ENCODE data around the gene ALOX5AP. TPM values are rescaled to one million over a fixed set of nuclear protein-coding genes. Genes with fewer than 3 reads are reported as not detected.

Gene ALOX5AP
- total and polyA plus RNA-seq, 9 of the 15 experiments (the other 6 are each of a cell fraction or from before 2014, with no cell fraction given) = 0.31 TPM; not detected in 8

DNA sequence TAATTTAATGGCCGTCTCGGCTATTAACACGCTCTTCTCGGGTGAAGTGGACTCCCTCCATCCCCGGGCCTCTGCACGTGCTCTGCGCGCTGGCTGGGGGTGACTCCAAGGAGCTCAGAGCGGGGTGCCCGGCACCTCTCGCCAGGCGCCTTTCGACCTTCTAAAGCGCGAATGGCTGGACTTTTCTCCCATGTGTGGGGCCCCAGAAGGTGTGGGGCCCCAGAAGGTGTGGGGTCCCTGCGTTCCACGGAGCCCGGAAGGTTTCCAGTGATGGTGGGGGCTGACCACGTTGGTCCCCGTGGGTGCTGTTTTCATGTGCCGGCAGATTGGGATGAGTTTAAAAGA is 3.3 kb upstream of the ALOX5AP start:
- intact Hi-C loops (cut with micrococcal nuclease) (no loop called here), in situ Hi-C loops (cut with MboI) (no loop called here)
- H3K9me3 ChIP-seq (replicated peaks; ENCODE audit: control insufficient read depth, insufficient read depth, low read depth, low read length) = no peaks in the 10 kb centered on the region
- no peaks in the 10 kb centered on the region for H3K9me1 ChIP-seq (ENCODE audit: control insufficient read depth, insufficient read depth, low read length)
- no peak overlapping the region for H2AFZ ChIP-seq (ENCODE audit: low read depth, low read length)
- H3K4me3 ChIP-seq = no peak overlapping the region
- TF ChIP-seq, protein P1, sequence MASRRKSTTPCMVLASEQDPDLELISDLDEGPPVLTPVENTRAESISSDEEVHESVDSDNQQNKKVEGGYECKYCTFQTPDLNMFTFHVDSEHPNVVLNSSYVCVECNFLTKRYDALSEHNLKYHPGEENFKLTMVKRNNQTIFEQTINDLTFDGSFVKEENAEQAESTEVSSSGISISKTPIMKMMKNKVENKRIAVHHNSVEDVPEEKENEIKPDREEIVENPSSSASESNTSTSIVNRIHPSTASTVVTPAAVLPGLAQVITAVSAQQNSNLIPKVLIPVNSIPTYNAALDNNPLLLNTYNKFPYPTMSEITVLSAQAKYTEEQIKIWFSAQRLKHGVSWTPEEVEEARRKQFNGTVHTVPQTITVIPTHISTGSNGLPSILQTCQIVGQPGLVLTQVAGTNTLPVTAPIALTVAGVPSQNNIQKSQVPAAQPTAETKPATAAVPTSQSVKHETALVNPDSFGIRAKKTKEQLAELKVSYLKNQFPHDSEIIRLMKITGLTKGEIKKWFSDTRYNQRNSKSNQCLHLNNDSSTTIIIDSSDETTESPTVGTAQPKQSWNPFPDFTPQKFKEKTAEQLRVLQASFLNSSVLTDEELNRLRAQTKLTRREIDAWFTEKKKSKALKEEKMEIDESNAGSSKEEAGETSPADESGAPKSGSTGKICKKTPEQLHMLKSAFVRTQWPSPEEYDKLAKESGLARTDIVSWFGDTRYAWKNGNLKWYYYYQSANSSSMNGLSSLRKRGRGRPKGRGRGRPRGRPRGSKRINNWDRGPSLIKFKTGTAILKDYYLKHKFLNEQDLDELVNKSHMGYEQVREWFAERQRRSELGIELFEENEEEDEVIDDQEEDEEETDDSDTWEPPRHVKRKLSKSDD (conservative IDR thresholded peaks at IDR 0.05; ENCODE audit: low read length) = no peak
- TF ChIP-seq, protein P2, sequence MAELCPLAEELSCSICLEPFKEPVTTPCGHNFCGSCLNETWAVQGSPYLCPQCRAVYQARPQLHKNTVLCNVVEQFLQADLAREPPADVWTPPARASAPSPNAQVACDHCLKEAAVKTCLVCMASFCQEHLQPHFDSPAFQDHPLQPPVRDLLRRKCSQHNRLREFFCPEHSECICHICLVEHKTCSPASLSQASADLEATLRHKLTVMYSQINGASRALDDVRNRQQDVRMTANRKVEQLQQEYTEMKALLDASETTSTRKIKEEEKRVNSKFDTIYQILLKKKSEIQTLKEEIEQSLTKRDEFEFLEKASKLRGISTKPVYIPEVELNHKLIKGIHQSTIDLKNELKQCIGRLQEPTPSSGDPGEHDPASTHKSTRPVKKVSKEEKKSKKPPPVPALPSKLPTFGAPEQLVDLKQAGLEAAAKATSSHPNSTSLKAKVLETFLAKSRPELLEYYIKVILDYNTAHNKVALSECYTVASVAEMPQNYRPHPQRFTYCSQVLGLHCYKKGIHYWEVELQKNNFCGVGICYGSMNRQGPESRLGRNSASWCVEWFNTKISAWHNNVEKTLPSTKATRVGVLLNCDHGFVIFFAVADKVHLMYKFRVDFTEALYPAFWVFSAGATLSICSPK (IDR thresholded peaks at IDR 0.05; ENCODE audit: borderline replicate concordance) = no peak
- TF ChIP-seq DDX20 (tag; IDR thresholded peaks at IDR 0.05; ENCODE audit: low read depth) = no peak
- peaks cover 2 to 36% of the 10 kb centered on the region in 2 experiments; a peak in 3 of 5 replicates for H3K27me3 ChIP-seq (ENCODE audit: control insufficient read depth in 2 of 2, insufficient read depth in 2 of 2, low read length in 2 of 2)
- H3K4me2 ChIP-seq (ENCODE audit: insufficient read depth, low read length) = no peak overlapping the region
- H3K4me1 ChIP-seq (replicated peaks in 1 of 2; ENCODE audit: control insufficient read depth in 2 of 2, insufficient read depth in 2 of 2, low read length in 2 of 2) = 0 out of 5 replicates have a peak, but pooled peaks cover 0 to 5% of the 10 kb centered on the region in 2 experiments
- no peak overlapping the region for H3K27ac ChIP-seq (ENCODE audit: extremely low read depth, low read depth, low read length)
- ChIA-PET POLR2A (no interaction called here), CTCF (ENCODE audit: low intra/inter-chr PET ratio) (no interaction called here)
- ATAC-seq = no peak
- H4K20me1 ChIP-seq (replicated peaks; ENCODE audit: control insufficient read depth, insufficient read depth, low read length) = no peaks in the 10 kb centered on the region
- no peak overlapping the region for H3K9ac ChIP-seq (ENCODE audit: insufficient read depth in 1 of 2, low read depth in 2 of 2, low read length in 2 of 2)
- no peak for DNase-seq (ENCODE audit: extremely low read depth in 1 of 4, low spot score in 3 of 4)
- FAIRE-seq = no peak
- BruUV-seq (replicated peaks) = no TSS peak
- no peaks in the 10 kb centered on the region for H3K79me2 ChIP-seq (ENCODE audit: control insufficient read depth, insufficient read depth, low read length)
- no peaks in the 10 kb centered on the region for H3K36me3 ChIP-seq (ENCODE audit: control insufficient read depth, insufficient read depth, low read length)
- WGBS (ENCODE audit: insufficient coverage, low coverage, missing lambda C conversion rate) = 6% methylated on average over 10 of the region's 21 CpGs

Measured in K562 (cell line).